HFFc6 (cell line): ENCODE data around the gene BMPR1B. TPM values are rescaled to one million over a fixed set of nuclear protein-coding genes. Genes with fewer than 3 reads are reported as not detected.
"Not testable (repeated sequence)": the region's sequence is repeated elsewhere in the genome, so short reads cannot be mapped to it uniquely, and the experiment has no call there.

Experiments used
- DNase-seq: peaks from one replicate; pipeline ENCODE4 v3.0.0-alpha.2; 2018
- H3K27ac Mint-ChIP-seq: 2 replicates; pipeline ENCODE4 v1.8.0; 2020; ENCODE audit warnings: mild to moderate bottlenecking, mixed read lengths
- H3K27me3 Mint-ChIP-seq: 2 replicates; pipeline ENCODE4 v1.8.0; 2021; ENCODE audit warnings: mild to moderate bottlenecking, moderate library complexity, mixed read lengths; ENCODE audit not compliant: insufficient read depth
- H3K36me3 Mint-ChIP-seq: 2 replicates; pipeline ENCODE4 v1.8.0; 2021; ENCODE audit warnings: low read depth, mixed read lengths
- H3K4me1 Mint-ChIP-seq: 2 replicates; pipeline ENCODE4 v1.8.0; 2020; ENCODE audit warnings: low read depth, mixed read lengths
- H3K4me3 Mint-ChIP-seq: 2 replicates; pipeline ENCODE4 v1.8.0; 2020; ENCODE audit warnings: mild to moderate bottlenecking, moderate library complexity, mixed read lengths
- H3K9me3 Mint-ChIP-seq: 2 replicates; pipeline ENCODE4 v1.8.0; 2020; ENCODE audit warnings: mild to moderate bottlenecking, mixed read lengths
- total RNA-seq, 6 experiments: library from RNA; stranded (reverse); fragmentation: NEBNext Ultra II Directional; extraction: Animal tissue kit (Norgen Biotek cat#: 25700); gene quantifications; 2 replicates in 1 of 6; 3 replicates in 5 of 6; pipeline ENCODE4 v1.2.3, GENCODE V29; 2021
- TF ChIP-seq, protein P1 (sequence below): fragments of 200-600 bp; sonication (generic); IDR thresholded peaks from 2 replicates; pipeline ENCODE4 v1.5.0; 2021; ENCODE audit warnings: antibody characterized with exemption, mild to moderate bottlenecking

BMPR1B gene
- total RNA-seq, 6 experiments from 2014 or later: not detected

DNA sequence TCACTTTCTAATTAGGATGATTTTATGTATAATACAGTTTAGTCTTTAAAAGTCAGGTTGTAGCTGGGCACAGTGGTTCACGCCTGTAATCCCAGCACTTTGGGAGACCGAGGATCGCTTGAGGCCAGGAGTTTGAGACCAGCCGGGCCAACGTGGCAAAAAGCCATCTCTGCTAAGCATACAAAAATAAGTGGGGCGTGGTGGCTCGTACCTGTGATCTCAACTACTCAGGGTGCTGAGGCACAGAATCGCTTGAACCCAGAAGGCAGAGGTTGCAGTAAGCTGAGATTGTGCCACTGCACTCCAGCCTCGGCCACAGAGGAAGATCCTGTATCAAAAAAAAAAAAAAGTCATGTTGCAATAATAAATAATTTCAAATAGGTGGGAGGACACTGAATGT, 364.2 kb downstream of the BMPR1B start:
- TF ChIP-seq, protein P1, sequence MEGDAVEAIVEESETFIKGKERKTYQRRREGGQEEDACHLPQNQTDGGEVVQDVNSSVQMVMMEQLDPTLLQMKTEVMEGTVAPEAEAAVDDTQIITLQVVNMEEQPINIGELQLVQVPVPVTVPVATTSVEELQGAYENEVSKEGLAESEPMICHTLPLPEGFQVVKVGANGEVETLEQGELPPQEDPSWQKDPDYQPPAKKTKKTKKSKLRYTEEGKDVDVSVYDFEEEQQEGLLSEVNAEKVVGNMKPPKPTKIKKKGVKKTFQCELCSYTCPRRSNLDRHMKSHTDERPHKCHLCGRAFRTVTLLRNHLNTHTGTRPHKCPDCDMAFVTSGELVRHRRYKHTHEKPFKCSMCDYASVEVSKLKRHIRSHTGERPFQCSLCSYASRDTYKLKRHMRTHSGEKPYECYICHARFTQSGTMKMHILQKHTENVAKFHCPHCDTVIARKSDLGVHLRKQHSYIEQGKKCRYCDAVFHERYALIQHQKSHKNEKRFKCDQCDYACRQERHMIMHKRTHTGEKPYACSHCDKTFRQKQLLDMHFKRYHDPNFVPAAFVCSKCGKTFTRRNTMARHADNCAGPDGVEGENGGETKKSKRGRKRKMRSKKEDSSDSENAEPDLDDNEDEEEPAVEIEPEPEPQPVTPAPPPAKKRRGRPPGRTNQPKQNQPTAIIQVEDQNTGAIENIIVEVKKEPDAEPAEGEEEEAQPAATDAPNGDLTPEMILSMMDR: no peak
- Mint-ChIP-seq H3K4me1 (no peaks in the 10 kb centered on the region), H3K4me3 (no peak overlapping the region), H3K9me3 (no peaks in the 10 kb centered on the region), H3K27ac (no peak overlapping the region), H3K36me3 (no peaks in the 10 kb centered on the region), H3K27me3 (peaks cover 16% of the 10 kb centered on the region)
- DNase-seq: no peak

DNA sequence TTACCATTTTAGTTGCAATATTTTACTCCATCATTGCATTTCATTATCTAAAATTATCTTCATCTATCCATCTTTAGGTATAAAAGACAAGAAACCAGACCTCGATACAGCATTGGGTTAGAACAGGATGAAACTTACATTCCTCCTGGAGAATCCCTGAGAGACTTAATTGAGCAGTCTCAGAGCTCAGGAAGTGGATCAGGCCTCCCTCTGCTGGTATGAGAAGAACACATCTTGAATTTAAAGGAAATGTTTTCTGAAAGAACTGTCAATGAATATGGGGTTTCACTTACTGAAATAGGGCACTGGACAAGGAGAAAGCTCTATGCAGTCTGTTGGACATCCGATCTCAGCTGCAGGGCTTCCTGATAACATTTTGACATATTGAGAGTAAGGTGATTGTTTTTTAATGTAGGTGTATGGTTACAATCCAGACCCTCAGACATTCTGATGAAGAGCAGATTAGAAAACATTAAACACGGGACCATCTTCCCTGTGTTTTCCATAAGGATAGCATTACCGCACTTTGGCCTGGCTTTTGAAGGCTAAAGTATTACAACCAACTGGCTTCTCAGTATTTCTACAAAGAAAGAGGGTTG, 367.2 kb downstream of the BMPR1B start:
- peaks cover 10% of the 10 kb centered on the region for H3K4me1 Mint-ChIP-seq
- TF ChIP-seq, protein P1: peak; percentile 75
- H3K27ac Mint-ChIP-seq: no peak overlapping the region
- no peak overlapping the region for H3K4me3 Mint-ChIP-seq
- peak; percentile 51 for DNase-seq
- H3K27me3 Mint-ChIP-seq: peaks cover 6% of the 10 kb centered on the region
- no peaks in the 10 kb centered on the region for H3K36me3 Mint-ChIP-seq
- H3K9me3 Mint-ChIP-seq: no peaks in the 10 kb centered on the region

DNA sequence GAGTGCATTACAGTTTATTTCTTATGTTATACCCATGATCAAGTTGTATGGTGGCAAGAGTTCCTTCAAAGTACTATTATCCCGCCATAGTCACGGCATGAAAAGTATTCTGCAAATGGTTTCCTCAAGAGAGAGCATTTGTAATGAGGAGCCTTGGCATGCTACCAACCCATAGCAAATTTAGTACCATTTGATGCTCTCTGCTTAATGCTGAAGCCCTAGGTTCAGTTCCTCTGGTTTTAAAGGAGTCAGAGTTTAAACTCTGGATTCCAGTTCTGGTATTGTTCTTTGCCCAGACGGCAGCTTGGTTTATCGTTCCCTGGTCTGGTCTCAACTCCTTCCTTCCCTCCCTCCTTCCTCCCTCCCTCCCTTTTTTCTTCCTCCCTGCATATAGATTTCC, 371.3 kb downstream of the BMPR1B start:
- Mint-ChIP-seq H3K4me3 (no peak overlapping the region), H3K4me1 (peaks cover 16% of the 10 kb centered on the region), H3K27me3 (no peaks in the 10 kb centered on the region; the same call in 1 of the 2 replicates), H3K9me3 (no peaks in the 10 kb centered on the region), H3K27ac (no peak overlapping the region), H3K36me3 (no peaks in the 10 kb centered on the region)
- no peak for DNase-seq
- TF ChIP-seq, protein P1: no peak

DNA sequence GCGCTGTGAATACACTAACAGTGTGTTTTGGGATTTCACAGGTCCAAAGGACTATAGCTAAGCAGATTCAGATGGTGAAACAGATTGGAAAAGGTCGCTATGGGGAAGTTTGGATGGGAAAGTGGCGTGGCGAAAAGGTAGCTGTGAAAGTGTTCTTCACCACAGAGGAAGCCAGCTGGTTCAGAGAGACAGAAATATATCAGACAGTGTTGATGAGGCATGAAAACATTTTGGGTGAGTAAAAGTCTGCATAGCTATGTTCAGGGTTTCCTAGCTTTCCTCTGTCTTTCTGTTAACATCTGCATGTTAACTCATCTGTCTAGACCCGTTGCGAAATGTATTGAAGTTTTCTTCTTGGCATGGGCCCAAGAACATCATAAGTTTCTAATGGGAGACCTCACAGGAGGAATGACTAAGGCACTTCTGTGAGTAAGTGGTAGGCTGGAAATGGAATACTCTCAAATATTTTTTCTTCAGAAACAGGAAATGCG, 372.1 kb downstream of the BMPR1B start:
- H3K9me3 Mint-ChIP-seq: peaks cover 3% of the 10 kb centered on the region; the same call in 1 of the 2 replicates
- peaks cover 16% of the 10 kb centered on the region for H3K4me1 Mint-ChIP-seq
- peak overlapping the region; percentile 47 for H3K27ac Mint-ChIP-seq
- TF ChIP-seq, protein P1: no peak
- no peaks in the 10 kb centered on the region; the same call in 1 of the 2 replicates for H3K27me3 Mint-ChIP-seq
- DNase-seq: peak; percentile 97
- H3K4me3 Mint-ChIP-seq: peak overlapping the region; percentile 62
- H3K36me3 Mint-ChIP-seq: no peaks in the 10 kb centered on the region

DNA sequence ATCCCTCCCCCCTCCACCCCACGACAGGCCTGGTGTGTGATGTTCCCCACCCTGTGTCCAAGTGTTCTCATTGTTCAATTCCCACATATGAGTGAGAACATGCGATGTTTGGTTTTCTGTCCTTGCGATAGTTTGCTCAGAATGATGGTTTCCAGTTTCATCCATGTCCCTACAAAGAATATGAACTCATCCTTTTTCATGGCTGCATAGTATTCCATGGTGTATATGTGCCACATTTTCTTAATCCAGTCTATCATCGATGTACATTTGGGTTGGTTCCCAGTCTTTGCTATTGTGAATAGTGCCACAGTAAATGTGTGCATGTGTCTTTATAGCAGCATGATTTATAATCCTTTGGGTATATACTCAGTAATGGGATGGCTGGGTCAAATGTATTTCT, 376.3 kb downstream of the BMPR1B start:
- H3K36me3 Mint-ChIP-seq, H3K4me3 Mint-ChIP-seq, H3K27ac Mint-ChIP-seq, H3K9me3 Mint-ChIP-seq, DNase-seq, H3K27me3 Mint-ChIP-seq: not testable (repeated sequence)
- peaks cover 16% of the 10 kb centered on the region for H3K4me1 Mint-ChIP-seq

DNA sequence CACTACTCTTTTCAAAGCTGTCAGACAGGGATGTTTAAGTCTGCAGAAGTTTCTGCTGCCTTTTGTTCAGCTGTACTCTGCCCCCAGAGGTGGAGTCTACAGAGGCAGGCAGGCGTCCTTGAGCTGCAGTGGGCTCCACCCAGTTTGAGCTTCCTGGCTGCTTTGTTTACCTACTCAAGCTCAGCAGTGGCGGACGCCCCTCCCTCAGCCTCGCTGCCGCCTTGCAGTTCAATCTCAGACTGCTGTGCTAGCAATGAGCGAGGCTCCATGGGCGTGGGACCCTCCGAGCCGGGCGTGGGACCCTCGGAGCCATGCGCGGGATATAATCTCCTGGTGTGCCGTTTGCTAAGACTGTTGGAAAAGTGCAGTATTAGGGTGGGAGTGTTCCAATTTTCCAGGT, 381.7 kb downstream of the BMPR1B start:
- H3K27me3 Mint-ChIP-seq, H3K9me3 Mint-ChIP-seq, H3K4me1 Mint-ChIP-seq, H3K4me3 Mint-ChIP-seq, H3K27ac Mint-ChIP-seq, DNase-seq, H3K36me3 Mint-ChIP-seq: not testable (repeated sequence)
